NCI-H2029 (cell line): ENCODE measurements around the gene PIK3R5.

Experiments
- DNase-seq: peaks from one replicate; lab custom pipeline; 2025; lab: John Stamatoyannopoulos, UW

Gene PIK3R5

GRCh38 chr17:8832711-8833352, 132.7 kb downstream of the PIK3R5 start:
- DNase-seq, result no peak

GRCh38 chr17:8831234-8831849, 134.2 kb downstream of the PIK3R5 start:
- no peak for DNase-seq

GRCh38 chr17:8830141-8830540, 135.4 kb downstream of the PIK3R5 start:
- DNase-seq, result no peak

GRCh38 chr17:8829036-8829941, 136.2 kb downstream of the PIK3R5 start:
- DNase-seq, result no peak
